Keratinocyte (primary cell): Measurements from ENCODE around the gene QPCTL. TPM values are rescaled to one million over a fixed set of nuclear protein-coding genes. Genes with fewer than 3 reads are reported as not detected.
"Not testable (repeated sequence)": the region's sequence is repeated elsewhere in the genome, so short reads cannot be mapped to it uniquely, and the experiment has no call there.

Experiments used
- DNase-seq: peaks from one replicate; pipeline ENCODE4 v3.0.0-alpha.2; 2011; ENCODE audit warnings: low read depth, missing footprints, low spot score
- FAIRE-seq: peaks from 2 replicates; lab custom pipeline; 2011; peaks lifted over from hg19 to GRCh38; lab: Jason Lieb, UNC
- H2AFZ ChIP-seq: 2 replicates; pipeline ENCODE4 v1.6.0; 2012; ENCODE audit warnings: low read length, control low read depth, inconsistent platforms; ENCODE audit not compliant: control insufficient read depth
- H3K27ac ChIP-seq: 2 replicates; pipeline ENCODE4 v1.5.1; 2011; ENCODE audit warnings: low read length; ENCODE audit not compliant: control insufficient read depth, insufficient read depth
- H3K27me3 ChIP-seq: 3 replicates; pipeline ENCODE4 v1.6.0; 2011; ENCODE audit warnings: low read length; ENCODE audit not compliant: control insufficient read depth, insufficient read depth; ENCODE audit errors: extremely low read depth
- H3K36me3 ChIP-seq, 2 experiments: 2 replicates in 1 of 2; 3 replicates in 1 of 2; pipeline ENCODE4 v1.5.1; 2011; ENCODE audit warnings: low read length in 2 of 2, mild to moderate bottlenecking in 1 of 2; ENCODE audit not compliant: control insufficient read depth in 2 of 2, insufficient read depth in 2 of 2; ENCODE audit errors: extremely low read depth in 1 of 2
- H3K4me1 ChIP-seq: 3 replicates; pipeline ENCODE4 v1.5.1; 2011; ENCODE audit warnings: low read length; ENCODE audit not compliant: control insufficient read depth, insufficient read depth; ENCODE audit errors: extremely low read depth
- H3K4me2 ChIP-seq: 3 replicates; pipeline ENCODE4 v1.6.0; 2011; ENCODE audit warnings: low read depth, low read length; ENCODE audit not compliant: control insufficient read depth, insufficient read depth; ENCODE audit errors: extremely low read depth
- H3K4me3 ChIP-seq, 3 experiments: fragments of 200-600 bp in 1 of 3; sonication (generic) in 1 of 3; 2 replicates in 2 of 3; 3 replicates in 1 of 3; pipeline ENCODE4 v1.5.1; 2011 to 2016; ENCODE audit warnings: low read length in 3 of 3, mild to moderate bottlenecking in 3 of 3, control low read depth in 2 of 3, inconsistent platforms in 1 of 3, low read depth in 1 of 3, mixed read lengths in 1 of 3, mixed run types in 1 of 3, moderate library complexity in 1 of 3; ENCODE audit not compliant: control insufficient read depth in 2 of 3, insufficient read depth in 2 of 3; ENCODE audit errors: extremely low read depth in 1 of 3
- H3K79me2 ChIP-seq: 2 replicates; pipeline ENCODE4 v1.6.0; 2012; ENCODE audit warnings: low read length; ENCODE audit not compliant: control insufficient read depth, insufficient read depth
- H3K9ac ChIP-seq: 3 replicates; pipeline ENCODE4 v1.6.0; 2011; ENCODE audit warnings: low read length; ENCODE audit not compliant: control insufficient read depth, insufficient read depth; ENCODE audit errors: extremely low read depth
- H3K9me1 ChIP-seq: 3 replicates; pipeline ENCODE4 v1.6.0; 2011; ENCODE audit warnings: low read length; ENCODE audit not compliant: control insufficient read depth, insufficient read depth; ENCODE audit errors: extremely low read depth
- H3K9me3 ChIP-seq: 2 replicates; pipeline ENCODE4 v1.5.1; 2012; ENCODE audit warnings: low read depth, low read length; ENCODE audit not compliant: control insufficient read depth
- H4K20me1 ChIP-seq: 3 replicates; pipeline ENCODE4 v1.6.0; 2011; ENCODE audit warnings: low read length; ENCODE audit not compliant: control insufficient read depth, insufficient read depth; ENCODE audit errors: extremely low read depth
- CTCF ChIP-seq, 3 experiments: IDR thresholded peaks in 1 of 3; conservative IDR thresholded peaks in 1 of 3; optimal IDR thresholded peaks in 1 of 3; 2 replicates in 2 of 3; 3 replicates in 1 of 3; pipeline versions ENCODE3 to v1.5.1; 2011; ENCODE audit warnings: low read length in 3 of 3, mild to moderate bottlenecking in 3 of 3, moderate library complexity in 2 of 3, control low read depth in 1 of 3, inconsistent platforms in 1 of 3; ENCODE audit not compliant: insufficient read depth in 2 of 3; ENCODE audit errors: extremely low read depth in 1 of 3
- EZH2 ChIP-seq: IDR thresholded peaks from one replicate; pipeline ENCODE4 v1.6.1; 2012; ENCODE audit warnings: inconsistent platforms, mild to moderate bottlenecking, low read length, moderate library complexity
- dilution Hi-C: fragments of 300-500 bp; cut with MboI; formaldehyde crosslinking; loops from one replicate; pipeline ENCODE4 v1.7.0; 2020; ENCODE audit warnings: low sequenced_read_pairs; ENCODE audit not compliant: extremely low pct_ligation_motif_present
- polyA plus RNA-seq, 5 experiments: library from polyadenylated mRNA; depleted of rRNA in 3 of 5; stranded (reverse) in 3 of 5; stranded (forward) in 1 of 5; unstranded in 1 of 5; fragments of >200 nt; gene quantifications; 1 replicate in 1 of 5; 2 replicates in 3 of 5; 3 replicates in 1 of 5; pipeline versions ENCODE4 v1.2.1 to v1.2.3, GENCODE V29; 2011 to 2012; ENCODE audit warnings: missing spikeins in 2 of 5, low read depth in 1 of 5, low replicate concordance in 1 of 5

The QPCTL gene
- polyA plus RNA-seq, 1 donor (not counting 4 experiments of a cell fraction or from before 2014, with no cell fraction given), result 11.9 TPM

- Histone ChIP-seq H3K9me3 (no peaks in the 10 kb centered on the region), H2AFZ (no peak overlapping the region), H3K36me3 (peaks cover 18 to 26% of the 10 kb centered on the region in 2 experiments), H3K9me1 (no peaks in the 10 kb centered on the region), H3K79me2 (peaks cover 4% of the 10 kb centered on the region), H3K4me1 (peaks cover 8% of the 10 kb centered on the region), H3K4me3 (no peak overlapping the region), H3K27me3 (no peaks in the 10 kb centered on the region), H4K20me1 (no peaks in the 10 kb centered on the region), H3K27ac (no peak overlapping the region), H3K4me2 (no peak overlapping the region), H3K9ac (no peak overlapping the region)
- dilution Hi-C loops, result no loop called here
- DNase-seq, result no peak
- TF ChIP-seq EZH2, result no peak
- TF ChIP-seq CTCF (optimal IDR thresholded peaks at IDR 0.05 in 1 of 3, IDR thresholded peaks at IDR 0.05 in 1 of 3, conservative IDR thresholded peaks at IDR 0.05 in 1 of 3; ENCODE audit: extremely low read depth in 1 of 3, insufficient read depth in 2 of 3, low read length in 3 of 3), result no peak
- no peak for FAIRE-seq
Measured at GRCh38 chr19:45682908-45683307, 9.6 kb upstream of the QPCTL start.

GRCh38 chr19:45685045-45685444 is 7.4 kb upstream of the QPCTL start:
- H4K20me1 ChIP-seq, H3K4me2 ChIP-seq, dilution Hi-C loops, H3K27ac ChIP-seq, DNase-seq, H3K27me3 ChIP-seq, H3K4me1 ChIP-seq, H3K9me1 ChIP-seq, H2AFZ ChIP-seq, FAIRE-seq, H3K9ac ChIP-seq, H3K9me3 ChIP-seq, H3K4me3 ChIP-seq: not testable (repeated sequence)
- H3K36me3 ChIP-seq, result peaks cover 24 to 36% of the 10 kb centered on the region in 2 experiments
- peaks cover 10% of the 10 kb centered on the region for H3K79me2 ChIP-seq

- no peaks in the 10 kb centered on the region for H3K9me1 ChIP-seq
- H3K27ac ChIP-seq, result no peak overlapping the region
- H3K9me3 ChIP-seq, result no peaks in the 10 kb centered on the region
- no peaks in the 10 kb centered on the region for H3K27me3 ChIP-seq
- TF ChIP-seq CTCF (optimal IDR thresholded peaks at IDR 0.05 in 1 of 3, IDR thresholded peaks at IDR 0.05 in 1 of 3, conservative IDR thresholded peaks at IDR 0.05 in 1 of 3; ENCODE audit: extremely low read depth in 1 of 3, insufficient read depth in 2 of 3, low read length in 3 of 3) (peak in 1 of 3 experiments; percentile 11), EZH2 (no peak)
- H3K36me3 ChIP-seq, result peaks cover 24 to 36% of the 10 kb centered on the region in 2 experiments
- FAIRE-seq, result no peak
- H3K9ac ChIP-seq, result no peak overlapping the region
- no peak overlapping the region for H2AFZ ChIP-seq
- no peak overlapping the region for H3K4me3 ChIP-seq
- dilution Hi-C loops, result no loop called here
- DNase-seq, result no peak
- H3K4me1 ChIP-seq, result peaks cover 4% of the 10 kb centered on the region
- H3K4me2 ChIP-seq, result no peak overlapping the region
- H3K79me2 ChIP-seq, result peaks cover 26% of the 10 kb centered on the region
- H4K20me1 ChIP-seq, result no peaks in the 10 kb centered on the region
Measured at GRCh38 chr19:45687599-45687998, 4.9 kb upstream of the QPCTL start.
